ENCODE measurements around the gene GNB4. TPM values are rescaled to one million over a fixed set of nuclear protein-coding genes. Genes with fewer than 3 reads are reported as not detected.

Gene GNB4
- total and polyA plus RNA-seq, 2 of the 8 experiments (the other 6 are each of a cell fraction or from before 2014, with no cell fraction given), result 13.4 to 29.2 TPM

DNA sequence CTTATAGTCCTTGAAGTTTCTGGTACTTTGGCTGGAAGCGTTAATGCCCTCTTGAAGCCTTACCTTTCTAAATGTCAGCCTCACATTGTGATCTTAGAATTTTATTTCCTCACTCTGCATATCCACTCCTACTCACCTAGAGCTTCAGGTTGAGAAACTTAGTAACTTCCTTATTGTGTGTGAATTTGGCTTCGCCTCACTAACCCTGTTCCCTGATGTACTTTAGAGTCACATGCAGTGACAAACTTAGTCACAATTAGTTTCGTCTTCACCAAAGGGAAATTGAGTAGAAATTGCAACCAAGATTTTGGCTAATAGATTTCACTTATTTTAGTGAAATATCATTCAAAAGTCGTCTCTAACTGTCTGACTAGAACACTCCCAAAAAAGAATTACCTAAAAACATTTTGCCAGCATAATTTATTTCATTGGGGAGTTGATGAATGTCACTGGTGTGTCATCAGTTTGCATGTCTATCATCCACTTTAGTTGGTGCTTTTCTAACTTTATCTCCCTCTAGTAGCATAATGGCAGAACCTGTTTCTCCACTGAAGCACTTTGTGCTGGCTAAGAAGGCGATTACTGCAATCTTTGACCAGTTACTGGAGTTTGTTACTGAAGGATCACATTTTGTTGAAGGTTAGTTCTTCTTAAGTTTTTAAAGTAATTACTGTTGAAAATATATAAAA is 102.8 kb downstream of the GNB4 start:
- Histone ChIP-seq H2BK20ac (ENCODE audit: low read length) (no peak overlapping the region), H3K56ac (replicated peaks; ENCODE audit: insufficient read length, low read depth, low read length) (no peak overlapping the region), H3K79me1 (ENCODE audit: low read depth, low read length) (no peaks in the 10 kb centered on the region; the same call in 1 of the 2 replicates), H3K14ac (ENCODE audit: insufficient read length) (no peak overlapping the region), H2BK15ac (ENCODE audit: low read length) (no peak overlapping the region), H3K36me3 (ENCODE audit: control insufficient read depth in 2 of 4, insufficient read depth in 4 of 4, low read length in 3 of 4) (peaks cover 0 to 18% (median 2%) of the 10 kb centered on the region in 4 experiments; a peak in 4 of 8 replicates), H2AFZ (ENCODE audit: low read length) (0 out of 2 replicates have a peak overlapping the region, but pooled peaks have one; percentile 27), H3K23me2 (ENCODE audit: low read depth, low read length) (peaks cover 6% of the 10 kb centered on the region), H3K79me2 (ENCODE audit: control insufficient read depth in 1 of 2, insufficient read depth in 2 of 2, low read length in 2 of 2) (peaks cover 0 to 10% of the 10 kb centered on the region in 2 experiments; a peak in 3 of 4 replicates), H3K18ac (ENCODE audit: extremely low read depth, low read length) (no peak overlapping the region), H2AK5ac (ENCODE audit: low read depth, low read length) (no peak overlapping the region), H3K4ac (replicated peaks; ENCODE audit: insufficient read length, low read depth, low read length) (no peak overlapping the region), H4K20me1 (replicated peaks in 1 of 2; ENCODE audit: control insufficient read depth in 1 of 2, insufficient read depth in 2 of 2, low read length in 2 of 2) (peaks cover 0 to 3% of the 10 kb centered on the region in 2 experiments), H2BK5ac (ENCODE audit: low read depth, low read length) (no peak overlapping the region), H3K4me1 (replicated peaks in 1 of 4; ENCODE audit: control insufficient read depth in 3 of 4, insufficient read depth in 4 of 4, low read length in 3 of 4) (peaks cover 0 to 5% (median 1%) of the 10 kb centered on the region in 4 experiments; a peak in 1 of 7 replicates), H3K4me3 (ENCODE audit: extremely low read depth in 1 of 4, insufficient read depth in 2 of 4, low read depth in 3 of 4, low read length in 4 of 4) (peak overlapping the region; percentile 69 to 91 (median 84)), H2BK120ac (replicated peaks; ENCODE audit: low read depth, low read length) (no peak overlapping the region), H2BK12ac (ENCODE audit: low read depth, low read length) (no peak overlapping the region), H3K23ac (ENCODE audit: insufficient read length) (no peak overlapping the region), H3K9me3 (ENCODE audit: insufficient read depth in 2 of 2, low read depth in 1 of 2, low read length in 1 of 2) (peaks cover 0 to 3% of the 10 kb centered on the region in 2 experiments; a peak in 1 of 4 replicates), H3K9ac (replicated peaks in 1 of 4; ENCODE audit: extremely low read depth in 1 of 4, low read depth in 3 of 4, low read length in 3 of 4) (peak overlapping the region; percentile 64 to 69 (median 65); a peak in 6 of 7 replicates), H3K27me3 (replicated peaks in 1 of 4; ENCODE audit: control insufficient read depth in 3 of 4, extremely low read depth in 1 of 4, insufficient read depth in 3 of 4, low read length in 3 of 4) (no peaks in the 10 kb centered on the region), H3K4me2 (ENCODE audit: insufficient read depth in 1 of 2, low read depth in 2 of 2, low read length in 2 of 2) (peak overlapping the region; percentile 64 to 87), H4K8ac (ENCODE audit: extremely low read depth, insufficient read depth, low read length) (no peak overlapping the region), H4K91ac (replicated peaks; ENCODE audit: insufficient read length, low read length) (no peak overlapping the region), H4K5ac (ENCODE audit: insufficient read length, low read depth, low read length) (no peak overlapping the region), H3K27ac (ENCODE audit: low read depth, low read length) (no peak overlapping the region)
- FAIRE-seq, result no peak
- ChIA-PET POLR2A (ENCODE audit: partially characterized antibody) (interaction anchor here (0.9 to 1.9 kb wide), 3 partner anchors 25 to 445 kb away, joined by 3 to 9 read pairs (median 4); partner anchors contain the start of genes MRPL47, NDUFB5 and ZNF639), CTCF (ENCODE audit: partially characterized antibody) (no interaction called here)
- TF ChIP-seq, protein P1, sequence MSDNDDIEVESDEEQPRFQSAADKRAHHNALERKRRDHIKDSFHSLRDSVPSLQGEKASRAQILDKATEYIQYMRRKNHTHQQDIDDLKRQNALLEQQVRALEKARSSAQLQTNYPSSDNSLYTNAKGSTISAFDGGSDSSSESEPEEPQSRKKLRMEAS (IDR thresholded peaks at IDR 0.05), result no peak
- TF ChIP-seq TAF7 (optimal IDR thresholded peaks at IDR 0.05; ENCODE audit: borderline replicate concordance, low read depth, low read length), result no peak
- TF ChIP-seq, protein P2, sequence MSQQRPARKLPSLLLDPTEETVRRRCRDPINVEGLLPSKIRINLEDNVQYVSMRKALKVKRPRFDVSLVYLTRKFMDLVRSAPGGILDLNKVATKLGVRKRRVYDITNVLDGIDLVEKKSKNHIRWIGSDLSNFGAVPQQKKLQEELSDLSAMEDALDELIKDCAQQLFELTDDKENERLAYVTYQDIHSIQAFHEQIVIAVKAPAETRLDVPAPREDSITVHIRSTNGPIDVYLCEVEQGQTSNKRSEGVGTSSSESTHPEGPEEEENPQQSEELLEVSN (IDR thresholded peaks at IDR 0.05), result no peak
- no peak for TF ChIP-seq ATF3 (IDR thresholded peaks at IDR 0.05; ENCODE audit: insufficient read depth, low read depth, low read length)
- no peak for TF ChIP-seq TCF12 (IDR thresholded peaks at IDR 0.05; ENCODE audit: low read depth, low read length)
- no peak for TF ChIP-seq CBX5 (IDR thresholded peaks at IDR 0.05; ENCODE audit: low read depth, low read length)
- TF ChIP-seq HDAC2 (IDR thresholded peaks at IDR 0.05; ENCODE audit: borderline replicate concordance in 1 of 2, low read depth in 2 of 2, low read length in 2 of 2), result no peak
- no peak for TF ChIP-seq BACH1 (IDR thresholded peaks at IDR 0.05; ENCODE audit: low read length)
- 58% methylated on average over 5 of the region's 5 CpGs; no CpG with 5 or more reads in 1 of the 2 experiments for WGBS, 2 experiments (ENCODE audit: extremely low coverage in 1 of 2, insufficient coverage in 1 of 2, insufficient read length in 1 of 2, insufficient replicate concordance in 2 of 2, low coverage in 1 of 2, low lambda C conversion rate in 2 of 2, missing lambda C conversion rate in 1 of 2)
- DNase-seq (ENCODE audit: low read depth in 1 of 2, low spot score in 2 of 2), result no peak

Data from H1 (cell line).